Endothelial cell of umbilical vein (primary cell): Measurements from ENCODE around the gene CAMSAP3. TPM values are rescaled to one million over a fixed set of nuclear protein-coding genes. Genes with fewer than 3 reads are reported as not detected.

Experiments used
- BruUV-seq: library from RNA; stranded (reverse); fragments of 400-500 nt; replicated peaks from 2 replicates; lab custom pipeline; 2021; lab: Mats Ljungman, UMichigan
- CTCF ChIA-PET: fragments of 300-600, 350-600 bp; sonication (Branson Sonifier 250); formaldehyde crosslinking; loops from one replicate; lab custom pipeline; 2021; ENCODE audit warnings: antibody characterized with exemption, inconsistent platforms; lab: Charles Lee
- POLR2A ChIA-PET: fragments of 300-600, 350-600 bp; sonication (Branson Sonifier 250); formaldehyde crosslinking; loops from one replicate; lab custom pipeline; 2021; ENCODE audit warnings: antibody characterized with exemption, inconsistent platforms; lab: Charles Lee
- DNase-seq: peaks from one replicate; pipeline ENCODE4 v3.0.0-alpha.2; 2011; ENCODE audit warnings: low read depth, low spot score
- FAIRE-seq: peaks from 2 replicates; lab custom pipeline; 2011; peaks lifted over from hg19 to GRCh38; lab: Jason Lieb, UNC
- H2AFZ ChIP-seq: 2 replicates; pipeline ENCODE4 v1.6.0; 2012; ENCODE audit warnings: low read depth, low read length, control low read depth, inconsistent platforms
- H3K27ac ChIP-seq: 2 replicates; pipeline ENCODE4 v1.5.1; 2011; ENCODE audit warnings: low read depth, mild to moderate bottlenecking, control low read depth, low read length, moderate library complexity; ENCODE audit not compliant: insufficient read depth
- H3K27me3 ChIP-seq, 2 experiments: 2 replicates each; pipeline versions ENCODE4 v1.6.0 to v1.6.1; 2011; ENCODE audit warnings: low read length in 2 of 2, mixed read lengths in 1 of 2; ENCODE audit not compliant: control insufficient read depth in 2 of 2, insufficient read depth in 2 of 2
- H3K36me3 ChIP-seq, 2 experiments: 2 replicates in 1 of 2; 3 replicates in 1 of 2; pipeline ENCODE4 v1.5.1; 2011; ENCODE audit warnings: low read length in 2 of 2, mild to moderate bottlenecking in 1 of 2, moderate library complexity in 1 of 2; ENCODE audit not compliant: control insufficient read depth in 2 of 2, insufficient read depth in 2 of 2; ENCODE audit errors: extremely low read depth in 1 of 2
- H3K4me1 ChIP-seq: 3 replicates; pipeline ENCODE4 v1.5.1; 2011; ENCODE audit warnings: mild to moderate bottlenecking, low read length; ENCODE audit not compliant: control insufficient read depth, insufficient read depth; ENCODE audit errors: extremely low read depth
- H3K4me2 ChIP-seq: 2 replicates; pipeline ENCODE4 v1.6.1; 2011; ENCODE audit warnings: low read length, control low read depth, mixed read lengths; ENCODE audit not compliant: insufficient read depth
- H3K4me3 ChIP-seq, 3 experiments: fragments of 200-600 bp in 1 of 3; sonication (generic), shearing (Covaris generic) in 1 of 3; replicated peaks in 1 of 3; 2 replicates each; pipeline ENCODE4 v1.5.1; 2011 to 2016; ENCODE audit warnings: control low read depth in 3 of 3, low read length in 3 of 3, mild to moderate bottlenecking in 2 of 3, inconsistent platforms in 1 of 3, low read depth in 1 of 3, moderate library complexity in 1 of 3; ENCODE audit not compliant: insufficient read depth in 1 of 3
- H3K79me2 ChIP-seq: 2 replicates; pipeline ENCODE4 v1.6.0; 2012; ENCODE audit warnings: low read length, inconsistent platforms; ENCODE audit not compliant: control insufficient read depth, insufficient read depth
- H3K9ac ChIP-seq: replicated peaks from 2 replicates; pipeline ENCODE3; 2011; ENCODE audit warnings: low read length, control low read depth; ENCODE audit not compliant: insufficient read depth; ENCODE audit errors: extremely low read depth
- H3K9me1 ChIP-seq: replicated peaks from 3 replicates; pipeline ENCODE4 v1.6.0; 2011; ENCODE audit warnings: mild to moderate bottlenecking, low read length; ENCODE audit not compliant: control insufficient read depth, insufficient read depth; ENCODE audit errors: extremely low read depth
- H3K9me3 ChIP-seq: replicated peaks from 2 replicates; pipeline ENCODE4 v1.5.1; 2012; ENCODE audit warnings: low read length, inconsistent platforms; ENCODE audit not compliant: control insufficient read depth, insufficient read depth
- H4K20me1 ChIP-seq: replicated peaks from 2 replicates; pipeline ENCODE3; 2011; ENCODE audit warnings: mild to moderate bottlenecking, low read length; ENCODE audit not compliant: control insufficient read depth, insufficient read depth; ENCODE audit errors: extremely low read depth
- EZH2 ChIP-seq: IDR thresholded peaks from 2 replicates; pipeline ENCODE4 v1.6.1; 2012; ENCODE audit warnings: borderline replicate concordance, low read depth, mild to moderate bottlenecking, moderate library complexity, low read length, inconsistent platforms; ENCODE audit not compliant: severe bottlenecking
- FOS ChIP-seq: IDR thresholded peaks from 2 replicates; pipeline ENCODE4 v1.6.1; 2011; ENCODE audit warnings: mild to moderate bottlenecking, low read length, moderate library complexity, borderline replicate concordance; ENCODE audit not compliant: insufficient read depth
- GATA2 ChIP-seq: IDR thresholded peaks from 2 replicates; pipeline ENCODE4 v1.7.0; 2011; ENCODE audit warnings: low read depth, mild to moderate bottlenecking, moderate library complexity, mixed read lengths, low read length; ENCODE audit not compliant: insufficient read length, insufficient read depth
- MAX ChIP-seq: IDR thresholded peaks from 2 replicates; pipeline ENCODE4 v1.6.1; 2011; ENCODE audit not compliant: insufficient read depth, insufficient read length
- MYC ChIP-seq: IDR thresholded peaks from one replicate; pipeline ENCODE4 v1.6.1; 2011; ENCODE audit warnings: mild to moderate bottlenecking, low read depth, low read length
- POLR2AphosphoS5 ChIP-seq: IDR thresholded peaks from 2 replicates; pipeline ENCODE4 v1.6.1; 2012; ENCODE audit warnings: low read depth, mild to moderate bottlenecking, control low read depth, low read length, moderate library complexity; ENCODE audit not compliant: insufficient read depth
- dilution Hi-C: fragments of 300-500 bp; cut with MboI; formaldehyde crosslinking; loops from one replicate; pipeline ENCODE4 v1.15.0; 2019; ENCODE audit warnings: low sequenced_read_pairs; ENCODE audit not compliant: extremely low pct_ligation_motif_present
- intact Hi-C: fragments of 100-400 bp; cut with micrococcal nuclease; formaldehyde crosslinking; loops from one replicate; pipeline ENCODE4 v1.10.0; 2022
- polyA plus RNA-seq, 4 experiments: library from polyadenylated mRNA; depleted of rRNA in 3 of 4; stranded (reverse) in 3 of 4; unstranded in 1 of 4; fragments of >200 nt; gene quantifications; 2 replicates each; pipeline versions ENCODE4 v1.2.1 to v1.2.3, GENCODE V29; 2011 to 2012; ENCODE audit warnings: missing spikeins in 1 of 4
- total RNA-seq: library from RNA; stranded (reverse); gene quantifications from 2 replicates; pipeline ENCODE4 v1.2.3, GENCODE V29; 2021

CAMSAP3 gene
- total and polyA plus RNA-seq, 2 donors (not counting 3 experiments of a cell fraction or from before 2014, with no cell fraction given): 0.11 to 0.22 TPM

- FAIRE-seq (peak; percentile 100), DNase-seq (peak; percentile 99)
- H3K4me2 ChIP-seq: peak within 1 kb of the TSS; percentile 95
- ChIA-PET CTCF (interaction anchor here (0.7 to 2.0 kb wide), 8 partner anchors 8 to 276 kb away, joined by 3 to 11 read pairs (median 4); partner anchors contain the start of gene TRAPPC5), POLR2A (interaction anchor here (0.6 to 0.7 kb wide), 2 partner anchors 201 to 585 kb away, joined by 4 to 5 read pairs; no protein-coding TSS in a partner anchor)
- peaks cover 41% of the 10 kb centered on the region for H3K79me2 ChIP-seq
- no peaks in the 10 kb centered on the region for H3K9me3 ChIP-seq
- H3K9ac ChIP-seq: peak within 1 kb of the TSS; percentile 99
- intact Hi-C loops (loop anchor here (1.0 to 2.0 kb wide), 5 partner anchors 8 to 291 kb away; partner anchors contain the start of genes PNPLA6, SNAPC2, STXBP2 and TRAPPC5), dilution Hi-C loops (no loop called here)
- H3K36me3 ChIP-seq: peaks cover 2 to 13% of the 10 kb centered on the region in 2 experiments
- no TSS peak for BruUV-seq
- H2AFZ ChIP-seq: peak within 1 kb of the TSS; percentile 66
- no peaks in the 10 kb centered on the region for H3K9me1 ChIP-seq
- peaks cover 16% of the 10 kb centered on the region for H3K4me1 ChIP-seq
- H3K4me3 ChIP-seq: peak within 1 kb of the TSS; percentile 91 to 96 (median 92)
- H3K27me3 ChIP-seq: no peaks in the 10 kb centered on the region
- no peaks in the 10 kb centered on the region for H4K20me1 ChIP-seq
- H3K27ac ChIP-seq: peak within 1 kb of the TSS; percentile 94
- TF ChIP-seq FOS (no peak), MYC (no peak), POLR2AphosphoS5 (peak; percentile 16), GATA2 (no peak), MAX (no peak), EZH2 (no peak)
These were observed 33.8 kb downstream of the CAMSAP3 start, which contains the start of the genes PET100 and XAB2 for GRCh38 chr19:7629347-7630054. PET100 (plus strand) TSS chr19:7629793; CDS start chr19:7629834, 41 bp downstream. XAB2 (minus strand) TSS chr19:7629545; CDS start chr19:7629527, 18 bp downstream.
